NCI-H526 treated with DMSO at 0.1 percent for 48 hours (cell line): ENCODE results near the gene PIGM.

ENCODE experiments used
- DNase-seq: peaks from one replicate; lab custom pipeline; 2025; lab: John Stamatoyannopoulos, UW

Gene PIGM

GRCh38 chr1:160022330-160023310 lies 9.2 kb downstream of the PIGM start:
- no peak for DNase-seq

- DNase-seq = no peak
Observed at GRCh38 chr1:160021376-160022074, 10.3 kb downstream of the PIGM start.

GRCh38 chr1:160020196-160020595 lies 11.6 kb downstream of the PIGM start:
- DNase-seq = no peak

- DNase-seq = no peak
Observed at GRCh38 chr1:160018900-160019299, 12.9 kb downstream of the PIGM start.

GRCh38 chr1:160018347-160018746 lies 13.4 kb downstream of the PIGM start:
- DNase-seq = no peak

GRCh38 chr1:160017592-160017991 lies 14.2 kb downstream of the PIGM start:
- no peak for DNase-seq

GRCh38 chr1:160011781-160012180 lies 20.0 kb downstream of the PIGM start:
- no peak for DNase-seq

GRCh38 chr1:160009801-160010200 lies 22.0 kb downstream of the PIGM start:
- DNase-seq = no peak

GRCh38 chr1:160009081-160009480 lies 22.7 kb downstream of the PIGM start:
- DNase-seq = no peak

GRCh38 chr1:160007577-160008200 lies 24.1 kb downstream of the PIGM start:
- peak; percentile 59 for DNase-seq

- DNase-seq = peak; percentile 83
Observed at GRCh38 chr1:160006312-160006940, 25.4 kb downstream of the PIGM start.

GRCh38 chr1:160005070-160005469 lies 26.7 kb downstream of the PIGM start:
- DNase-seq = no peak

- no peak for DNase-seq
Observed at GRCh38 chr1:160004425-160004824, 27.4 kb downstream of the PIGM start.

GRCh38 chr1:160004001-160004400 lies 27.8 kb downstream of the PIGM start:
- DNase-seq = no peak

GRCh38 chr1:160001440-160001839 lies 30.4 kb downstream of the PIGM start:
- no peak for DNase-seq

GRCh38 chr1:159999204-159999603 lies 32.6 kb downstream of the PIGM start:
- DNase-seq = no peak

- no peak for DNase-seq
Observed at GRCh38 chr1:159996653-159997052, 35.1 kb downstream of the PIGM start.

- no peak for DNase-seq
Observed at GRCh38 chr1:159994896-159995295, 36.9 kb downstream of the PIGM start.

GRCh38 chr1:159993911-159994310 lies 37.9 kb downstream of the PIGM start:
- DNase-seq = no peak

- DNase-seq = no peak
Observed at GRCh38 chr1:159992161-159992560, 39.6 kb downstream of the PIGM start.

GRCh38 chr1:159991513-159991912 lies 40.3 kb downstream of the PIGM start:
- DNase-seq = no peak

- DNase-seq = no peak
Observed at GRCh38 chr1:159990005-159990404, 41.8 kb downstream of the PIGM start.
